PC-3 (cell line): ENCODE measurements around the gene MMS19.

Experiments
- EZH2phosphoT487 ChIP-seq: fragments of 300-600 bp; sonication (generic); IDR thresholded peaks from 2 replicates; pipeline ENCODE4 v1.6.1; 2018; ENCODE audit warnings: mild to moderate bottlenecking, antibody characterized with exemption, low read length, borderline replicate concordance
- TF ChIP-seq, protein P1 (sequence below): fragments of 300-600 bp; sonication (generic); conservative IDR thresholded peaks from 2 replicates; pipeline ENCODE4 v1.5.1; 2017; ENCODE audit warnings: antibody characterized with exemption, low read depth, mild to moderate bottlenecking, low read length

DNA sequence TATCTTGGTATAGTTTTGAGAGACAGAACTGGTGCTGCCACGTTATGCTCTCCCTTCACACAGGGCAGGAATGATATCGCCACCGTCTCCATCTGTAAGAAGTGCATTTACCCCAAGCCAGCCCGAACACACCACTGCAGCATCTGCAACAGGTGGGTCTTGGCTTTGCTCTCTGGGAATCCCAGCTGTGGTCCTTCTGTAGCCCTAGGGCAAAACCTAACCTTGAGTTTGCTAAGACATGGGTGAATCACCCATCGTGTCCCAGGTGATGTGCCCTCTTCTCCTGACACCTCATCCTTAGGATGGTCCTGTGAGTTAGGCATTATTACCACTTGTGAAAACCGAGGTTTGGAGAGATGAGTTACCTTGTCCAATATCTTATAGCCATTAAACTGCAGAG lies 45.9 kb downstream of the MMS19 start:
- TF ChIP-seq EZH2phosphoT487: no peak
- TF ChIP-seq, protein P1, sequence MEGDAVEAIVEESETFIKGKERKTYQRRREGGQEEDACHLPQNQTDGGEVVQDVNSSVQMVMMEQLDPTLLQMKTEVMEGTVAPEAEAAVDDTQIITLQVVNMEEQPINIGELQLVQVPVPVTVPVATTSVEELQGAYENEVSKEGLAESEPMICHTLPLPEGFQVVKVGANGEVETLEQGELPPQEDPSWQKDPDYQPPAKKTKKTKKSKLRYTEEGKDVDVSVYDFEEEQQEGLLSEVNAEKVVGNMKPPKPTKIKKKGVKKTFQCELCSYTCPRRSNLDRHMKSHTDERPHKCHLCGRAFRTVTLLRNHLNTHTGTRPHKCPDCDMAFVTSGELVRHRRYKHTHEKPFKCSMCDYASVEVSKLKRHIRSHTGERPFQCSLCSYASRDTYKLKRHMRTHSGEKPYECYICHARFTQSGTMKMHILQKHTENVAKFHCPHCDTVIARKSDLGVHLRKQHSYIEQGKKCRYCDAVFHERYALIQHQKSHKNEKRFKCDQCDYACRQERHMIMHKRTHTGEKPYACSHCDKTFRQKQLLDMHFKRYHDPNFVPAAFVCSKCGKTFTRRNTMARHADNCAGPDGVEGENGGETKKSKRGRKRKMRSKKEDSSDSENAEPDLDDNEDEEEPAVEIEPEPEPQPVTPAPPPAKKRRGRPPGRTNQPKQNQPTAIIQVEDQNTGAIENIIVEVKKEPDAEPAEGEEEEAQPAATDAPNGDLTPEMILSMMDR: no peak
